Vagina (tissue), 2 donors: ENCODE data around the gene ADAM8. TPM values are rescaled to one million over a fixed set of nuclear protein-coding genes. Genes with fewer than 3 reads are reported as not detected.
"Not testable (repeated sequence)": the region's sequence is repeated elsewhere in the genome, so short reads cannot be mapped to it uniquely, and the experiment has no call there.

Experiments used
- DNase-seq, 2 donors: peaks; one replicate each; pipeline ENCODE4 v3.0.0-alpha.2; 2017; ENCODE audit errors: extremely low spot score in 2 of 2
- H3K27ac ChIP-seq: fragments of 200-600 bp; sonication (generic); one replicate; pipeline ENCODE4 v1.5.1; 2019
- H3K27me3 ChIP-seq: fragments of 200-600 bp; sonication (generic); one replicate; pipeline ENCODE4 v1.5.1; 2019
- H3K36me3 ChIP-seq, 2 donors: fragments of 200-600 bp; sonication (generic); one replicate each; pipeline ENCODE4 v1.5.1; 2017 to 2019
- H3K4me1 ChIP-seq: fragments of 200-600 bp; sonication (generic); one replicate; pipeline ENCODE4 v1.5.1; 2019
- H3K4me3 ChIP-seq, 2 donors: fragments of 200-600 bp; sonication (generic); 1 replicate in 1 of 2; 2 replicates in 1 of 2; pipeline ENCODE4 v1.5.1; 2016 to 2019
- H3K9me3 ChIP-seq: fragments of 200-600 bp; sonication (generic); one replicate; pipeline ENCODE4 v1.5.1; 2019
- POLR2A ChIP-seq, 2 donors: fragments of 450-650 bp; IDR thresholded peaks; one replicate each; pipeline ENCODE4 v1.6.1; 2017; ENCODE audit warnings: antibody characterized with exemption in 2 of 2, mild to moderate bottlenecking in 2 of 2, moderate library complexity in 2 of 2
- POLR2AphosphoS5 ChIP-seq, 2 donors: sonication (generic); formaldehyde crosslinking; IDR thresholded peaks; one replicate each; pipeline ENCODE4 v1.9.0; 2017; ENCODE audit warnings: antibody characterized with exemption in 2 of 2, mild to moderate bottlenecking in 2 of 2, low read depth in 1 of 2; ENCODE audit not compliant: insufficient read depth in 1 of 2
- intact Hi-C: fragments of 100-400 bp; cut with DNase I; formaldehyde crosslinking; loops from one replicate; pipeline ENCODE4 v1.15.1; 2023
- total RNA-seq: library from RNA; depleted of rRNA; stranded (reverse); fragments of >200 nt; gene quantifications from one replicate; pipeline ENCODE4 v1.2.3, GENCODE V29; 2016
- TF ChIP-seq, protein P1 (sequence below), 3 experiments: fragments of 450-650 bp in 2 of 3; fragments of 200-600 bp in 1 of 3; sonication (generic) in 1 of 3; IDR thresholded peaks; one replicate each; pipeline ENCODE4 v1.5.1; 2017 to 2019; ENCODE audit warnings: antibody characterized with exemption in 3 of 3, mild to moderate bottlenecking in 2 of 3, moderate library complexity in 2 of 3

The ADAM8 gene
- total RNA-seq, 1 donor from 2014 or later = 11.0 TPM

DNA sequence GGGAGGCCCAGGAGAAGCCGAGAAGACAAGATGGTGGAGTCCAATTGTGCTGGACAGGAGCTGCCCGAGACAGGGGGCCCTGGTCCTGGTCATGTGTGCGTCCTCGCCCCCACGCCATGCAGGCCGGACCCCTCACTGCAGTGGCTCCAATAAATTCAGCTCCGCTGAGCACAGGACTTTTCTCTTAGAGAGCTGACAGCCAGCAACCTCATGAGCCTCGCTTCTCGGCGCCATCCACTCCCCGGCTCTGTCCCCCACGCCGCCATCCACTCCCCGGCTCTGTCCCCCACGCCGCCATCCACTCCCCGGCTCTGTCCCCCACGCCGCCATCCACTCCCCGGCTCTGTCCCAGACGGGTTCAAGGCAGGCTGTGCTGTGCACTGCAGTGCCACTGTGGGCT lies 49.4 kb downstream of the ADAM8 start:
- no peak for TF ChIP-seq POLR2A (IDR thresholded peaks at IDR 0.05)
- TF ChIP-seq, protein P1, sequence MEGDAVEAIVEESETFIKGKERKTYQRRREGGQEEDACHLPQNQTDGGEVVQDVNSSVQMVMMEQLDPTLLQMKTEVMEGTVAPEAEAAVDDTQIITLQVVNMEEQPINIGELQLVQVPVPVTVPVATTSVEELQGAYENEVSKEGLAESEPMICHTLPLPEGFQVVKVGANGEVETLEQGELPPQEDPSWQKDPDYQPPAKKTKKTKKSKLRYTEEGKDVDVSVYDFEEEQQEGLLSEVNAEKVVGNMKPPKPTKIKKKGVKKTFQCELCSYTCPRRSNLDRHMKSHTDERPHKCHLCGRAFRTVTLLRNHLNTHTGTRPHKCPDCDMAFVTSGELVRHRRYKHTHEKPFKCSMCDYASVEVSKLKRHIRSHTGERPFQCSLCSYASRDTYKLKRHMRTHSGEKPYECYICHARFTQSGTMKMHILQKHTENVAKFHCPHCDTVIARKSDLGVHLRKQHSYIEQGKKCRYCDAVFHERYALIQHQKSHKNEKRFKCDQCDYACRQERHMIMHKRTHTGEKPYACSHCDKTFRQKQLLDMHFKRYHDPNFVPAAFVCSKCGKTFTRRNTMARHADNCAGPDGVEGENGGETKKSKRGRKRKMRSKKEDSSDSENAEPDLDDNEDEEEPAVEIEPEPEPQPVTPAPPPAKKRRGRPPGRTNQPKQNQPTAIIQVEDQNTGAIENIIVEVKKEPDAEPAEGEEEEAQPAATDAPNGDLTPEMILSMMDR (IDR thresholded peaks at IDR 0.05) = no peak
- no peak overlapping the region for H3K4me3 ChIP-seq
- no peaks in the 10 kb centered on the region for H3K27me3 ChIP-seq
- H3K4me1 ChIP-seq = peaks cover 7% of the 10 kb centered on the region
- no peaks in the 10 kb centered on the region for H3K9me3 ChIP-seq
- no peak for DNase-seq
- no peak overlapping the region for H3K27ac ChIP-seq
- intact Hi-C loops = no loop called here
- H3K36me3 ChIP-seq = no peaks in the 10 kb centered on the region

DNA sequence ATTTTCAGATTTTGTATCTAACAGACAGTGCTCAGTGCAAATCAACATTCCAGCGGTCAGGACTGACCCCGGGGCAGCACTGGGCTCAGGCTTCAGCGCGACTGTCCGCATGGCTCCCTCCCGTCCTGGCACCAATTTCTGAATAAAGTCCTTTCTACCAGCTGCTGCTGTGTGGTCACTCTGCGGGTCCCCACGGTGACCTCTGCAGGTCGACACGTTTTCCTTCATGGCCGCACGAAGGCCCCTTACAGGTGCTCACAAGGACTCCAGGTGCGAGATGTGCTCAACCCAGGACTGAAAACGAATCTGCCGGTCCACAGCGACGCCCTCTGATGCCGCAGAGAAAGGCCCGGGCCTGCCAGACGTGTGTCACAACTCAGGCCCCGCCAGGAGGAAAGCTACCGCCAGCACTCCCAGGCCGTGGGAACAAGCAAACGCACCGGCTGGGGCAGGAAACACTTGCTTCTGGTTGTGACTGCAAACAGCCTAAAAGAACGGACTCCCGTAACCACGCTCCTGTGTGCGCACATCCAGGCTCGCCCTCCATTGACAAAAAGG lies 50.3 kb downstream of the ADAM8 start:
- Histone ChIP-seq H3K4me3 (no peak overlapping the region), H3K36me3 (no peaks in the 10 kb centered on the region), H3K27me3 (no peaks in the 10 kb centered on the region), H3K4me1 (peaks cover 7% of the 10 kb centered on the region), H3K27ac (no peak overlapping the region), H3K9me3 (no peaks in the 10 kb centered on the region)
- DNase-seq = no peak
- intact Hi-C loops = no loop called here
- TF ChIP-seq, protein P1 (IDR thresholded peaks at IDR 0.05) = no peak
- TF ChIP-seq POLR2A (IDR thresholded peaks at IDR 0.05) = no peak
- no peak for TF ChIP-seq POLR2AphosphoS5 (IDR thresholded peaks at IDR 0.05; ENCODE audit: insufficient read depth in 1 of 2, low read depth in 1 of 2)

DNA sequence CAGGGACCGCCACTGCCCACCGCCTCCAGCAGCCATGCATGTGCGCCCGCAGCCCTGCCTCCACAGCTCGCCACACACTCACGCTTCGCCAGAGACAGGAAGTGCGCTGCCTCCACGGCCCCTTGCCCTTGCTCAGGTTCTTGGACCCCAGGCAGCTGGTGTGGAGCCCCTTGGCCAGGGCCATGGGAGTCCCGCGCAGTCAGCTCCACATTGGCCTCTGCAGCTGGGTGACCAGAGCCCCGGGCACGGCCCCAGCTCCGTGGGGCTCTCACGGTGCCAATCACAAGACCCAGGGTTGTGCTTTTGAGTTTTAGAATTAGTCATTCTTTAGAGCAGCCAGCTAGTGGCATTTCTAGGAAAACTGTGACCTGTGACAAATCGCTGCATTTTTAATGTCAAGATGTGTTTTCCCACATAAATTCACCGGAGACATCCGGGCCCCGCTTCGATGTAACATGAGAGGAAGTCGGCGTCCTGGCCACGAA lies 50.9 kb downstream of the ADAM8 start:
- H3K9me3 ChIP-seq = no peaks in the 10 kb centered on the region
- no peaks in the 10 kb centered on the region for H3K27me3 ChIP-seq
- H3K27ac ChIP-seq = no peak overlapping the region
- intact Hi-C loops = no loop called here
- H3K36me3 ChIP-seq = no peaks in the 10 kb centered on the region
- TF ChIP-seq, protein P1 (IDR thresholded peaks at IDR 0.05) = no peak
- TF ChIP-seq POLR2AphosphoS5 (IDR thresholded peaks at IDR 0.05; ENCODE audit: insufficient read depth in 1 of 2, low read depth in 1 of 2) = no peak
- TF ChIP-seq POLR2A (IDR thresholded peaks at IDR 0.05) = no peak
- DNase-seq = no peak
- peaks cover 7% of the 10 kb centered on the region for H3K4me1 ChIP-seq
- no peak overlapping the region for H3K4me3 ChIP-seq

DNA sequence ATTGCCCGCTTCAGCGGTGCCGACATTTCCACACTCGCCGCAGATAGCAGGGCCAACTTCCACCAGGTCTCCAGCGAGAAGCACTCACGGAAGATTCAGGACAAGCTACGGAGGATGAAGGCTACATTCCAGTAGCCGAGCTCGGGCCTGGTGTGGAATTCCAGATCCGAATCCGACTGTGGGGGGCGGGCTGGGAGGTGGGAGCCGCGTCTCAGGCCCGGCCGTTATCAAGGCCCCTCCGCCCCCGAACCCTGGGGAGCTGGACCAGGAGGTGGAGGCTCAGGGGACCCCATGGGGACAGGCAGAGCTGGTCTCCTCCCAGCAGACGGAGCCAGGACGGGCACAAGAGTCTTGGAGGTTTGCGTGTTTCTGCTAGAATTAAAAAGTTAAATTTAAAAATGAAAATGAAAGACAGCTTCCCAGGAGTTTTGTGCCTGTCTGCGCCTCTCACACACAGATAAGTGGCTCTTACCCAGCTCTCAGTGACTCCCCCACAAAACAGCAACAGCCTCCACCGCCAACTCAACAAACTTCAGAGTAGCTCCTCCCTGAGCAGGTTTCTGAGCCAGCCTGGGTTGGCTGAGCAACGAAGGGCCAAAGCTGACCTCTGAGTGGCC lies 51.8 kb downstream of the ADAM8 start:
- no peak for TF ChIP-seq POLR2AphosphoS5 (IDR thresholded peaks at IDR 0.05; ENCODE audit: insufficient read depth in 1 of 2, low read depth in 1 of 2)
- TF ChIP-seq, protein P1 (IDR thresholded peaks at IDR 0.05) = no peak
- no peak for TF ChIP-seq POLR2A (IDR thresholded peaks at IDR 0.05)
- H3K27me3 ChIP-seq = no peaks in the 10 kb centered on the region

DNA sequence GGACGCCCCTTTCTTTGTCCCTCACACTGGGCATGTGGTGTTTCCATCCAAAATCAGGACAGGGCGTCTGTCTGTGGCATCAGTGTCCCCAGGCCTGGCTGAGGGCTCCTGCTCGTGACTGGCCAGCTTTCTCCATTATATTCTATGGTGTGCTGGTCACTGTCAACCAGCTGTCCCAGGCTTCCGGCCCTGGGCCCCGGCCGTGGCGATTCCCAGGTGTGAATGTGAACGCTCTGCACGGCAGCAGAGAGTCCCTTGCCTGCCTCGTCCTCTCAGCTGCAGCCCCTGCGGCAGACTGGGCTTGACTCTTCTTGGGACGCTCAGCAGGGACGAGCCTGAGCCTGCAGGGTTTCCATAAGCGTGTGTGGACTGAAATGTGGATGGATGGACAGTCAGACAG lies 52.6 kb downstream of the ADAM8 start:
- DNase-seq = no peak
- no peaks in the 10 kb centered on the region for H3K27me3 ChIP-seq
- intact Hi-C loops = no loop called here
- H3K36me3 ChIP-seq = no peaks in the 10 kb centered on the region
- no peak overlapping the region for H3K27ac ChIP-seq
- H3K9me3 ChIP-seq = no peaks in the 10 kb centered on the region
- no peak overlapping the region for H3K4me3 ChIP-seq
- TF ChIP-seq, protein P1 (IDR thresholded peaks at IDR 0.05) = no peak
- TF ChIP-seq POLR2A (IDR thresholded peaks at IDR 0.05) (no peak), POLR2AphosphoS5 (IDR thresholded peaks at IDR 0.05; ENCODE audit: insufficient read depth in 1 of 2, low read depth in 1 of 2) (no peak)
- no peaks in the 10 kb centered on the region for H3K4me1 ChIP-seq

More for the DNA sequence above, 51.8 kb downstream of the ADAM8 start:
- Histone ChIP-seq H3K27ac (no peak overlapping the region), H3K36me3 (no peaks in the 10 kb centered on the region), H3K4me1 (peaks cover 5% of the 10 kb centered on the region), H3K9me3 (no peaks in the 10 kb centered on the region), H3K4me3 (peak overlapping the region; percentile 16 to 22)
- no peak for DNase-seq
- intact Hi-C loops = no loop called here

DNA sequence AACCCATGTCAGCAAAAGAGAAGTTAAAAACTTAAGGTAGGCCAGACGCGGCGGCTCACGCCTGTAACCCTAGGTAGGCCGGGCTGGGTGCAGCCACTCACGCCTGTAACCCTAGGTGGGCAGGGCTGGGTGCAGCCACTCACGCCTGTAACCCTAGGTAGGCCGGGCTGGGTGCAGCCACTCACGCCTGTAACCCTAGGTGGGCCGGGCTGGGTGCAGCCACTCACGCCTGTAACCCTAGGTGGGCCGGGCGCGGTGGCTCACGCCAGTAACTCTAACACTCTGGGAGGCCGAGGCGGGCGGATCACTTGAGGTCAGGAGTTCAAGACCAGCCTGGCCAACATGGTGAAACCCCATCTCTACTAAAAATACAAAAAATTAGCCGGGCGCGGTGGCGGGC lies 54.9 kb downstream of the ADAM8 start:
- DNase-seq, H3K36me3 ChIP-seq, intact Hi-C loops, H3K9me3 ChIP-seq, H3K4me1 ChIP-seq, H3K27ac ChIP-seq, H3K27me3 ChIP-seq, H3K4me3 ChIP-seq: not testable (repeated sequence)
